GM18508 (cell line): Measurements from ENCODE around the gene CETN2.
"Not testable (repeated sequence)": the region's sequence is repeated elsewhere in the genome, so short reads cannot be mapped to it uniquely, and the experiment has no call there.

Source experiments
- ATAC-seq: cut with Tn5 transposase; IDR thresholded peaks from one replicate; pipeline ENCODE4 v1.9.1; 2021; ENCODE audit warnings: moderate number of reproducible peaks; ENCODE audit not compliant: insufficient read depth, unreplicated experiment

CETN2 gene

DNA sequence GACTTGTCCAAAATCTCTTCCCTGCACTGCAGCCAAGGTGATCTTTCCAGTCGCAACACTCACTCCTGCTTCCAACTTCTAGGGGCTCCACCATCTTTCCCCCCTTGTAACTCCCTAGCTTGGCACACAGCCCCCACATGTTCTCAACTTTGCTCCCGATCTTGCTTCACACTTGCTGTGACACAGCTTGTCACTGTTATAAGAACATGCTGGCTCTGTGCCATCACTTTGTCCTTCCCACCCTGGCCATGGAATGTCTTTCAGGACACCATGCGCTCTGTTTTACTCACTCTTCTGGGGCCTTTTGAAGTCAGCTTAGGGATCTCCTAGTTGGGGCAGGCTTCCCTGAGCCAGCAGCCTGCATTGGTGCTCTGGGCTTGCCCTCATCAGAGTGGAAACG, 2.8 kb upstream of the CETN2 start:
- no peak for ATAC-seq

DNA sequence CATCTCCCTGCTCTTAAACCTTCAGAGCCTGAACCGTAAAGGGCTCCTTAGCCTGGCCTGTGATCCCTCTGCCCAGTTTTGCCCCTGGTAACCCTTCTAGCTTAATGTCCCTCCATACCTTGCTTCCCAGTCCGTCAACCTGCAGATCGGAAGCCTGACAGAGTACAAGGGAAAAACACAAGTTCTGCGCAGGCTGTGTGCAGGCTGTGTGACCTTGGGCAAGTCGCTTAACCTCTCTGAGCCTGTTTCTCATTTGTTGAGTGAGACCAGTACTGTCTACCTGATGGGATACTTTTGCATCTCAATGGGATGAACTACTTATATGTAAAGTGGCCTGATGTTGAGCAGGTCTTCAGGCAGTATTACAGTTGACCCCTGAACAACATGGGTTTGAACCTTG, 2.0 kb upstream of the CETN2 start:
- no peak for ATAC-seq

DNA sequence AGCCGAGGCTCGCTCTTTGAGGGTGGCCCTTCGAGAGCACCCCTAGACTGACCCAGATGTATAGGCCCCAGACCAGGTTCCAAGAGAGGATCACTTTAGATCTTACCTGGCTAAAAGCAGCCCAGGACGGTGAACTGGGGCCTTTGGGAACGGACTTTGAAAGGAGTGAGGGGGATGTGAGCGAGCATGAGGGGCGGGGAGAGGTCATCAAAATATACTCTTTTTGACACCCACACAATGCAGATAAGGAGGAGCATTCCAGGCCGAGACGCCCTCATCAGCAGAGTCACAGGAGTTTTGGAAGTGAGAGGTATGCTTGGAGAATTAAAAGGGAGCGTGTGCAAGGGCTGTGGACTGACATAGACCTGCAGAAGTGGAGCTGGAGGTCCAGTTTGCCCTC, 834 bp upstream of the CETN2 start:
- no peak for ATAC-seq

DNA sequence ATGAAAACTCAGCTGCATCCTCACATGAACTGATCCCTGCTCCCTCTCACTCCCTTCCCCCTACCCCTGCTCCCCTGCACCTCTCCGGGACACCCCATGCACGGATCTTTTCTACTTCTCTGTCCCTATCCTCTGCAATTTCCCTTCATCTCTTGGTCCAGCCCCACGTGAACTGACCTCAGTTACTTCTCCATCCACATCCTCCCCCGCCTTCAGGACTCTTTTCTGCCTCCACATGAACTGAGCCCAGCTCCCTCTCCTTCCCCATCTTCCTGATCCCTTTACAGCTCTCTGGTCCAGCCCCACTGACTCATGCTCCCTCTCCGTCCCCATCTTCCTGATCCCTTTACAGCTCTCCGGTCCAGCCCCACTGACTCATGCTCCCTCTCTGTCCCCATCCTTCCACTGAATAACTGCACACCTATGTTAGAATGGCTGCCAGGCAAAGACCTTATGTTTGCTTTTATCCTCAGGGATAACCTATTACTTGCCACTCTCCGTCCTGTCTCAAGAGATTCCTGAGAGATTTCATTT, 5.6 kb downstream of the CETN2 start:
- no peak for ATAC-seq

DNA sequence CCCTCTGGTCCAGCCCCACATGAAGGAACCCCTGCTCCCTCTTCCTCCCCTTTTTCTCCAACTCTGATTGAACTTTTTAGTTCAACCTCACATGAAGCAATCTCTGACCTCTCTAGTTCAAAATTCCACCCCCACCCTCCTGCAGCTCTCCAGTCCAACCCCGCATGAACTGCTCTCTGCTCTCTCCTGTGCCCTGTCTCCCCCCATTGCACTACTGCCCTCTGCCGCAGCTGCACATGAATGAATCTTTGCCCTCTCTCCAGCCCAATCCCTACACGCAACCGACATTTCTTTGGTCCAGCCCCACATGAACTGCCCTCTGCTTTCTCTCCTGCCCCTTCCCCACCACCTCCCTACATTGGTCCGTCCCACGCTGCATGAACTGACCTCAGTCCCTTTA, 6.9 kb downstream of the CETN2 start:
- ATAC-seq = no peak

DNA sequence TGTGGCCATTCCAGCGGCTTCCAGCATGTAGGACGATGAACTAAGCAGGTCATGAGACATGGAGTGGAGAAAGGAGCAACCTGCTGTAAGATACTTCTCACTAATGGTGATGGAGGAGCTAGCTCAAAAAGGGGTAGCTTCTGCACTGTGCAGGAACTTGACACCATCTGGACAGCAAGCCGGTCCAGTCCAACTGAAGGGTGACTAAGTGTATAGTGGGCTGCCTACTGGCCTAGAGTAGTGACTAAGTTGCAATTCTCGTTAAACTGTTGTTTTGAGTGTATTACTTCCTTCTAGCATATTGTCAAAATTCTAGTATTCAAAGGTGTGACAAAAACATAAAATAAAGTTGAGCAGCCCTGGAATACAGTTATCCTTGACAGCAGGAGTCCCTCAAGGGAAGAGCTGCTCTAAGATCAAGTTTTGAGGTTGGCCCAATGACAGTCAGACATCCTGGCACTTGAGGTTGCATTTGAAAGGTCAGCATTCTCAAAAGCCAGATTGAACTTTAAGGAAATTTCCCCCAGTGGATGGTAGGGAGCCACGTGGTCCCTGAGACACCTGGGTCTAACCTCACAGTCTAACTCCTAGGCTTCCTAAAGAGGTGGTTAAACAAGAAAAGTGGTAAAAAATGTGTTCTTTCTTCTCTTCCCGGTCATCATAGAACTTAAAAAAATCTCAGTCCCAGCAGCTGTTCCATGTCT, 8.0 kb downstream of the CETN2 start:
- no peak for ATAC-seq

DNA sequence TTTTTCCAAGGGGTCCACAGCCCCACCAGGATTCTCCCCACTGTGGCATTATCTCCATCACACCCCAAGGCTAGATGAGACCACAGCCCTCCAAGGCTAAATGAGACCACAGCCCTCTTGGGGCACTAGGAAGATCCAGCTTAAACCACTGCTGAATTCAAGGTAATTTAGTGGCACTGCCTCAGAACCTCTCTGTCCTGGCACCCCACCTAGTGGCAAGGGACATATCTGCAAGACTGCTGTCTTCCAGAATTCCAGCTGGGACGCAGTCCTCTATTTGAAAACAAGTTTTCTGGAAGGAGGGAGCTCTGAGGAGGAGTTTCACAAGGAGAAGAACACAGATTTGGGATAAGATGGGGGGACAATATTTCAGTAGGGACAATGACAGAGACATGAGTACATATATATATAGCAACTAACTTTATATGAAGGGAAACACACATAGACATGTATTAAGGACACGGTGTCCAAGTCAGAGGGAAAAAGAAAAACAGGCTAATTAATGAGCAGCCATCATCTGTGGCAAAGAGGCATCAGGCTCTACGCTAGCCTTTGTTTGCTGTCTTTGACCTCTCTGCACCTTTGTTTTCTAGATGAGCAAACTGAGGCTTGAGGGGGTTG, 9.3 kb downstream of the CETN2 start:
- no peak for ATAC-seq

DNA sequence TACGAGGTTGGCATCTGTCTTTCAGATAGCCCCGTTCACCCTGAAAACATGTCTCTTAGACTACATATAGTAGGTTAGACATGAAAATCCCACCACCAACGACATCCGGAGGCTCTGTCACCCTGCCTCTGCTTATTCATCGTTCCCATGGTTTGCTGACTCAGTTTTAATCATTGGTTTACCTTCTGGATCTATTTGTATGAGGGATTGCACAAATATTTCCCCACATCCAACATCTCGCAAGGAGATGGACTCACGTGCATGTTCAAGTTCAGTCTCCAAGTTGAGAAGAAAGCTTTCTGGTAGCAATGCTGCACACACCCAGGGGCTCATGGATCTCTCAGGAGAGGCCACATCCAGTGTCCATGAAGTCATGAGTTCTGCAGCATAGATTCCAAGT, 10.8 kb downstream of the CETN2 start:
- no peak for ATAC-seq

DNA sequence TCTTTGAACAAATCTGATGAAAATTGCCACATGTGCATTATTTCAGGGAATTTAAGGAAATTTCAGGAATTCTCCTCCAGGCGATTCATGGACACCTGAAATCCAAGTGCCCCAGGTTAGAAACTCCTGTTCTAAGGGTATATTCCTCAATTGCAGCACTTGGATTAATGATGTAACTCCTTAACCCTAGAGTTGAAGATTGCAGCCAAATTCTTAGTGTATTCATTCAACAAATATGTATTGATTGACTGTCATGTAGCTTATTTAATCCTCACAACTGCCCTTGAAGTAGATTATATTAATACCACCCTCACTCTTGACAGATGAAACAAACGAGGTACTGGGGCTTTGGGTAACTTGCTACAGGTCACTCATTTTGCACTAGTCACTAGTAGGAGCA, 11.3 kb downstream of the CETN2 start:
- ATAC-seq = no peak

DNA sequence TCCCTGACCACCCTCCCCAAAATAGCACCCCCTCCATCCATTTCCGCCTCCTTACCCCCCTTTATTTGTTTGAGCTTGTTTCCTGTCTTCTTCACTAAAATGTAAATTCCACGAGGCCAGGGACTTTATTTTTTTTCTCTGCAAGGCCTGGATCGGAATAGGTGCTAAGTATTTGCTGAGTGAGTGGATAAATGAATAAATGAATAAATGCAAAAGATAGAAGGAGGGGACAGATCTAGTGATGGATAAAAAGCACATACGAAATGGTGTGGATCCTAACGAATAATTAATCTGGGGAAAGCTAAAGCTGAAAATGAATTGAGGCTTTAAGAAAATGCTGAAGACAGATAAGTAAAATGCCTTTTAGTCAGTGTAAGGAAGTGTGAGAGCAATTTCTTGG, 12.2 kb downstream of the CETN2 start:
- ATAC-seq = no peak

DNA sequence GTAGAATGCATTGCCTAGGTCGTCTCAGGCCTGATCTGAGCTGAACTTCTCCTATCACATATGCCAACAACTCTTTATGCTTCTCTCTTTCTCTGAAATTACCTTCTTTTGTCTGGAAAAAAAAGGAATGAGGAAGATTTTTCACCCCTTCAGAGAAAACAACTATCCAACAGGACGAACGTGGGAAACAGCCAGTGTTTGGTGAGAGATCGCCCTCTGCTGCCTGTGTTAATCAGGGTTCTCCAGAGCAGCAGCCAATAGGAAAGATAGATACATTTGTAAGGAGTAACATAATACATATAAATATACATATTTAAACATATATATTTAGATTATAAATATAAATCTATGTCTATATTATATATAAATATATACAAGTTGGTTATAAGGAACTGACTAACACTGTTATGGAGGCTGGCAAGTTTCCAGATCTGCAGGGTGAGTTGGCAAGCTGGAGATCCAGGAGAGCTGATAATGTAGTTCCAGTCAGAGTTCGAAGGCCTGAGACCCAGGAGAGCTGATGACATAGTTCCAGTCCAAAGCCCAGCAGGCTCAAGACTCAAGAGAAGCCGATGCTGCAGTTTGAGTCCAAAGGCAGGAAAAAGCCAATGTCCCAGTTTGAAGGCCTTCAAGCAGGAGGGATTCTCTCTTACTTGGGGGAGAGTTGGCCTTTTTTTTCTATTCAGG, 13.3 kb downstream of the CETN2 start:
- ATAC-seq = no peak

DNA sequence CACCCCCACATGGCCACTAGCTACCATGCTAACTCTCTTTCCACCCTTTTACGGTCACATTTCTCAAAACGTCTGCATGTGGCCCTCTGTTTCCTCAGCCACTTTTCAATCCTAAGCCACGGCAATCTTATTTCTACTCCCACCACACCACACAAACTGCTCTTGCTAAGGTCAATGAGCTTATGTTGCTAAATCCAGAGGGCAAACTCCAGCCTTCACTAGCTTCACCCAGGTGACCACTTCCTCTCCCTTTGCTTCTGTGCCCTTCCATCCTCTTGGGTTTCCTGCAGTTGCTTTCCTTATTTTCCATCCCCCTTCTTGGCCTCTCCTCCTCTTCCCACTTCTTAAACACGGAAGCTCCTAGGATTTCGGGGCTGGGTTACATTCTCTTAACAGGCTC, 16.5 kb downstream of the CETN2 start:
- ATAC-seq = no peak

DNA sequence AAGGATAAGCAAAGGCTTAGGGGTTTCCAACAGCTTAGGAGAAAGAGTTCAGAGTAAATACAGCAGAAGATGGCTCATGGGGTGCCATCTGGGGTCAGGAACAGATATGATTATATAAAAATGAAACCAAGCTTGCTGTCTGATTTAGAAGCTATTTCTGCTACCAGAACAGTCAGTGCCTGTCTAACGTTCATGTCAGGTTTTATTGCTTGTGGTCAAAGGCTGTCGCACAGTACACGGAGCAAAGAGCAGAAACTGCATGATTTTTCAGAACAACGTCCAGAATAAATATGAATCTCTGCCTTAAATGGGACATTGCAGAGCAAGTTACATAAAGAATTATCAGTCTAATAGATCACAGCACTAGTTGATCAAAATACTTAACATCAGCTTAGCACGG, 17.4 kb downstream of the CETN2 start:
- no peak for ATAC-seq

DNA sequence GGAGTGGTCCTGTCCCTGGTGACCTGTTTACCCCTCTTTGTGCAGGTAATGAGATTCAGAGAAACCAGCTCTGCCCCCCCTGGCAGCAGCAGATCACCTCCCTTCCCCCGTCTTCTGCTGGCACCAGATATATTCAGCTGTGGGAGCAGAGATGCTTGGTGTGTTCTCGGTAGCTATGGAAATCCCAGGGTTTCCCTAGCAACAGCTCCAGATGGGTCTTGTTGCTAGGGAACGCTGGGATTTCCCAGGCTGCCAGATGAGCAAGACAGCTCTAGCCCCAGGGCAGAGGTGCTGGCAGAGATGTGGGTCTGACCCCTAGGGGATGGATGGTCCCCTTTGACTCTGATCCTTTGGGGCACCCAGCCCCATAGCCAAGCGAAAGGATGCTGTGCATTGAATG, 20.2 kb downstream of the CETN2 start:
- no peak for ATAC-seq

DNA sequence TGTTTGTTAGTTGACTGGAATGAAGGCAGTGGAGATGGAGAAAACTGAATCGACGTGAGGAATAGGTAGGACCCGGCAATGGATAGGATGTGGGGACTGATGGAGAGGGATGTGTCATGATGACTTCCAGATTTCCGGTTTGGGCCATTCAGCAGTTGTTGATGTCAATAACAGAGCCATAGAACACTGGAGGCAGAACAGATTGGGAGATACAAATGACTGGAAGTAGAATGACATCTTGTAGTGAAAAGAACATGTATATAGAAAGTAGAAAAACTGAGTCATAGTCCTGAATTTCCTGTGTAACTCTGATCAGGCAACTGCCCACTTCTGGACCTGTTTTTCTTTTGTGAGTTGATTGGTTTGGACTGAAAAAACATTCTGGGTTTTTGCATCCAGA, 24.5 kb downstream of the CETN2 start:
- ATAC-seq = no peak

DNA sequence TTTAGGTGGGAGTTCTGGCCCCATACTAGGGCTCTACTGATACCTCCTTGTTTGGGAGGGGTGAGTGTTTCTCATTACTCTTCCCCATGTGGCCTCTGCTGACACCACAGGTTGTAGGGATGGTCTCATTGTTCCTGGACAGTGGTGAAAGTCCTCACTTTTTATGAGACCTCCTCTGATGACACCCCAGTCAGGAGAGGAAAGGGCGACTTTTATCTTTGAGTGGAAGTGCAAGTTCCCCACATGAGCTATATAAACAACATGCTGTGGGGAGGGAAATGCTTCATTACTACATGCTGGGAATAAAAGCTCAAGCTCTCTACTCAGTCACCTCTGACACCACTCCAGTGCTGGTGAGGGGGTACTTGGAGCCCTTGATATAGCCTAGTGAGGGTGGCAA, 31.6 kb downstream of the CETN2 start:
- ATAC-seq = no peak

DNA sequence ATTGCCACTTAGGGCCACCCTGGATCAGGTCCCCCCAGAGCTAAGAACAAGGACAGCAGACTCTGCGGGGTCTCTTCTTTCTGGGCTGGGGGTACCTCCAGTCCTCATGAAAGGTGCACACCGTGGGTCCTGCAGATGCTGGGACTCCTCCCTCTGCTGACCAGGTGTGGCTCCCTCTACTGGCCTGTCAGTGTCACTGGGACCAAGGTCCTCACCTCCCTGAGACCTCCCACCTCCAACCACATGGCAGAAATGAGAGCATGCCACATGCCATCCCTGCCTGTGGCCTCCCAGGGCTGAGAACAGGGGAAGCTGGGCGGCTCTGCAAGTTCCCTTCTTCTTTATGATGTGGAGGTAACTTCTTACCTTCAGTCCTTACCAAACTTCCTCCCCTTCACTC, 43.5 kb downstream of the CETN2 start:
- ATAC-seq = not testable (repeated sequence)
